Measurements from ENCODE around the gene UBTD1. TPM values are rescaled to one million over a fixed set of nuclear protein-coding genes. Genes with fewer than 3 reads are reported as not detected.

The UBTD1 gene
- total RNA-seq, 2 donors from 2014 or later: 19.1 to 19.3 TPM

DNA sequence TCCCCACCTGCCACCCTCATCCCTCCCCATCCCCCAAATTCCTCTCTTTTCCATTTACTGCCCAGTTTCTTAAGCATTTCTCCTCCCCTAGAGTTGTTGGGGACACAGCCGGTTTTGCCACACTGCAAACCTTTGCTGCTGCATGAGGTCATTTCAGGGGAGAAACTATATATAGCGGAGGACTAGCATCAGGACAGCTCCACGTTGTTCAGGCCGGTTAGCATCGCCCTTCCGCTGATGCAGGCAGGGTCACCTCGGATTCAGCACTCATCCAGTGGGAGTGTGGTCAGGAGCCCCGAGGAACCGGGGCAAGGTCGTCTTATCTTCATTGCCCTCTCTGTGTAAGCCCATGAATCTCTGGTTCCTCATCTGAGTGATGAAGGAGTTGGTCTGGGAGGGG is 15.6 kb downstream of the UBTD1 start:
- no peak overlapping the region for H3K4me3 Mint-ChIP-seq
- no peaks in the 10 kb centered on the region for H3K9me3 Mint-ChIP-seq
- Histone ChIP-seq H3K27me3 (ENCODE audit: control insufficient read depth, insufficient read depth, low read length, poor library complexity, severe bottlenecking) (no peaks in the 10 kb centered on the region), H3K36me3 (ENCODE audit: control insufficient read depth, insufficient read depth, low read length) (no peaks in the 10 kb centered on the region), H3K9me3 (ENCODE audit: control insufficient read depth, low read length) (no peaks in the 10 kb centered on the region), H3K4me1 (ENCODE audit: control insufficient read depth, insufficient read depth, low read length) (peaks cover 7% of the 10 kb centered on the region), H3K4me3 (ENCODE audit: low read length) (no peak overlapping the region), H3K9ac (ENCODE audit: extremely low read depth, low read length, poor library complexity, severe bottlenecking) (no peak overlapping the region), H3K27ac (ENCODE audit: low read depth, low read length) (no peak overlapping the region)
- DNase-seq: no peak
- WGBS, 2 experiments (ENCODE audit: insufficient coverage in 1 of 2, insufficient read length in 1 of 2): 88 to 91% methylated on average over 9 to 10 of the region's 10 CpGs
- peaks cover 11% of the 10 kb centered on the region for H3K4me1 Mint-ChIP-seq
- no peaks in the 10 kb centered on the region for H3K27me3 Mint-ChIP-seq (ENCODE audit: insufficient read depth)
- no peaks in the 10 kb centered on the region for H3K36me3 Mint-ChIP-seq (ENCODE audit: low read depth)
- H3K27ac Mint-ChIP-seq: no peak overlapping the region
- TF ChIP-seq, protein P1, sequence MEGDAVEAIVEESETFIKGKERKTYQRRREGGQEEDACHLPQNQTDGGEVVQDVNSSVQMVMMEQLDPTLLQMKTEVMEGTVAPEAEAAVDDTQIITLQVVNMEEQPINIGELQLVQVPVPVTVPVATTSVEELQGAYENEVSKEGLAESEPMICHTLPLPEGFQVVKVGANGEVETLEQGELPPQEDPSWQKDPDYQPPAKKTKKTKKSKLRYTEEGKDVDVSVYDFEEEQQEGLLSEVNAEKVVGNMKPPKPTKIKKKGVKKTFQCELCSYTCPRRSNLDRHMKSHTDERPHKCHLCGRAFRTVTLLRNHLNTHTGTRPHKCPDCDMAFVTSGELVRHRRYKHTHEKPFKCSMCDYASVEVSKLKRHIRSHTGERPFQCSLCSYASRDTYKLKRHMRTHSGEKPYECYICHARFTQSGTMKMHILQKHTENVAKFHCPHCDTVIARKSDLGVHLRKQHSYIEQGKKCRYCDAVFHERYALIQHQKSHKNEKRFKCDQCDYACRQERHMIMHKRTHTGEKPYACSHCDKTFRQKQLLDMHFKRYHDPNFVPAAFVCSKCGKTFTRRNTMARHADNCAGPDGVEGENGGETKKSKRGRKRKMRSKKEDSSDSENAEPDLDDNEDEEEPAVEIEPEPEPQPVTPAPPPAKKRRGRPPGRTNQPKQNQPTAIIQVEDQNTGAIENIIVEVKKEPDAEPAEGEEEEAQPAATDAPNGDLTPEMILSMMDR (conservative IDR thresholded peaks at IDR 0.05): no peak

DNA sequence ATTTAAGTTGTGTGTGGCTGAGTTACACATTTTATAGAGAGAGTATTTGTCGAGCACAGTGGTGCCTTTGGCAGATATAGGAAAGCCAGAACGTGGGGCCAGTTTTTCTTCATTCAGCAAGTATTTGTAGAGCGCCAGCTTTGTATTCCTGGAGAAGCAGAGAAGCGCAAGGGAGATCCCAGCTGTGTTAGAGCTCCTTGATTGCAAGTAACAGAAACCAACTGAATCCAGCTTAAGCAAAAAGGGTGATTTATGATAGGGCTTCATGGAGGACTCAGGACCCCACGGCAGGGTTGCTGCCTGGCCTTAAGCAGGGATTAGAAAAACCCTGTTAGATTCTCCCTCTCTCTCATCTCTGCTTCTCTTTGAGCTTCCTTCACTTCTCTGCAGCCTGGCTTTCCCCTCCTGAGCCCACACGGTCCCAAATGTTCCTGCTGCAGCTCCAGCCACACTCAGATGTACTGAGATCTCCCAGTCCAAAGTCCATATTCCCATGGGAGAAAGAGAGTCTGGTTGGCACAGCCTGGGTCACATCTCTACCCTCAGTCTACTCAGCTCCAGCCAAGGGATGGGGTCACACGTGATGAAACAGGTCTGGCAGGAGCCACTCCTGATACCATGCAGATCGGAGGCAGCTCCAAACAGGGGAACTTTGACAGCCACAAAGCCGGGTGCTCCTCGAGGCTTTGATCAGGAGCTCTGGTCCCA is 16.7 kb downstream of the UBTD1 start:
- Mint-ChIP-seq H3K27ac (no peak overlapping the region), H3K27me3 (ENCODE audit: insufficient read depth) (no peaks in the 10 kb centered on the region), H3K9me3 (no peaks in the 10 kb centered on the region), H3K4me3 (no peak overlapping the region), H3K36me3 (ENCODE audit: low read depth) (no peaks in the 10 kb centered on the region), H3K4me1 (peaks cover 16% of the 10 kb centered on the region)
- 88 to 89% methylated on average over 9 to 10 of the region's 10 CpGs for WGBS, 2 experiments (ENCODE audit: insufficient coverage in 1 of 2, insufficient read length in 1 of 2)
- Histone ChIP-seq H3K36me3 (ENCODE audit: control insufficient read depth, insufficient read depth, low read length) (no peaks in the 10 kb centered on the region), H3K27ac (ENCODE audit: low read depth, low read length) (peak overlapping the region; percentile 26), H3K9me3 (ENCODE audit: control insufficient read depth, low read length) (no peaks in the 10 kb centered on the region), H3K27me3 (ENCODE audit: control insufficient read depth, insufficient read depth, low read length, poor library complexity, severe bottlenecking) (no peaks in the 10 kb centered on the region), H3K4me1 (ENCODE audit: control insufficient read depth, insufficient read depth, low read length) (peaks cover 7% of the 10 kb centered on the region), H3K4me3 (ENCODE audit: low read length) (no peak overlapping the region), H3K9ac (ENCODE audit: extremely low read depth, low read length, poor library complexity, severe bottlenecking) (no peak overlapping the region)
- no peak for DNase-seq
- TF ChIP-seq, protein P1 (conservative IDR thresholded peaks at IDR 0.05): no peak

GRCh38 chr10:97517096-97517750 is 18.5 kb downstream of the UBTD1 start:
- H3K4me3 Mint-ChIP-seq: no peak overlapping the region
- no peak for DNase-seq
- H3K27ac Mint-ChIP-seq: peak overlapping the region; percentile 72
- TF ChIP-seq, protein P1 (conservative IDR thresholded peaks at IDR 0.05): no peak
- no peak overlapping the region for H3K27ac ChIP-seq (ENCODE audit: low read depth, low read length)
- H3K4me3 ChIP-seq (ENCODE audit: low read length): no peak overlapping the region
- no peak overlapping the region for H3K9ac ChIP-seq (ENCODE audit: extremely low read depth, low read length, poor library complexity, severe bottlenecking)
- no peaks in the 10 kb centered on the region for H3K9me3 ChIP-seq (ENCODE audit: control insufficient read depth, low read length)
- H3K27me3 Mint-ChIP-seq (ENCODE audit: insufficient read depth): no peaks in the 10 kb centered on the region
- no peaks in the 10 kb centered on the region for H3K4me1 ChIP-seq (ENCODE audit: control insufficient read depth, insufficient read depth, low read length)
- no peaks in the 10 kb centered on the region for H3K36me3 ChIP-seq (ENCODE audit: control insufficient read depth, insufficient read depth, low read length)
- no peaks in the 10 kb centered on the region for H3K36me3 Mint-ChIP-seq (ENCODE audit: low read depth)
- peaks cover 32% of the 10 kb centered on the region for H3K4me1 Mint-ChIP-seq
- no peaks in the 10 kb centered on the region for H3K9me3 Mint-ChIP-seq
- no peaks in the 10 kb centered on the region for H3K27me3 ChIP-seq (ENCODE audit: control insufficient read depth, insufficient read depth, low read length, poor library complexity, severe bottlenecking)
- WGBS, 2 experiments (ENCODE audit: insufficient coverage in 1 of 2, insufficient read length in 1 of 2): 87 to 93% methylated on average over 9 to 15 of the region's 15 CpGs
